ENCODE data around the gene TMEM101.

GRCh38 chr17:43979671-43980070, 35.1 kb downstream of the TMEM101 start:
- TF ChIP-seq CTCF (IDR thresholded peaks at IDR 0.05) (no peak), POLR2A (IDR thresholded peaks at IDR 0.05) (no peak)
